Fibroblast of lung (primary cell): Measurements from ENCODE around the gene MBLAC1.

Experiments used
- EZH2 ChIP-seq: IDR thresholded peaks from 2 replicates; pipeline ENCODE4 v1.5.1; 2012; ENCODE audit warnings: low read length, control low read depth, mild to moderate bottlenecking; ENCODE audit errors: missing control alignments
- TF ChIP-seq, protein P1 (sequence below), 2 donors: IDR thresholded peaks in 1 of 2; conservative IDR thresholded peaks in 1 of 2; 1 replicate in 1 of 2; 2 replicates in 1 of 2; pipeline ENCODE4 v1.5.1; 2011 to 2012; ENCODE audit warnings: low read length in 2 of 2, control low read depth in 1 of 2, inconsistent platforms in 1 of 2, low read depth in 1 of 2, mild to moderate bottlenecking in 1 of 2

DNA sequence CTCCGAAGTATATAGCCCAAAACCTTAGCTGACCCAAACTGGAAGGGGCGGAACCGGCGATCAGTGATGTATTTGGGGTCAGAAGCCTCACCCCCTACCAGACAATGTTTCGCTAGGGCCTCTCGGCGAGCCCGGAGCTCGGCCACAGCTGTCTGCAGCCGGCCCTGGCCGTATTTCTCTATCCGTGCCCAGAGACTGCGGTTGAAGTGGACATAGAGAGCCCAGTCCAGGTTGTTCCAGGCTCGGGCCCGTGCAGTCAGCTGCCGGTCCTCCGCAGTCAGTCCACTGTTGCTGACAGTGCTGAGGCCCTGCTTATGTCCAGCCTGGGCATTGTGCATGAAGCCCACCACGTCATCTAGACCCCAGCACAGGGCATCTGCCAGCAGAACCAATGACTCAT lies 33.3 kb downstream of the MBLAC1 start:
- TF ChIP-seq, protein P1, sequence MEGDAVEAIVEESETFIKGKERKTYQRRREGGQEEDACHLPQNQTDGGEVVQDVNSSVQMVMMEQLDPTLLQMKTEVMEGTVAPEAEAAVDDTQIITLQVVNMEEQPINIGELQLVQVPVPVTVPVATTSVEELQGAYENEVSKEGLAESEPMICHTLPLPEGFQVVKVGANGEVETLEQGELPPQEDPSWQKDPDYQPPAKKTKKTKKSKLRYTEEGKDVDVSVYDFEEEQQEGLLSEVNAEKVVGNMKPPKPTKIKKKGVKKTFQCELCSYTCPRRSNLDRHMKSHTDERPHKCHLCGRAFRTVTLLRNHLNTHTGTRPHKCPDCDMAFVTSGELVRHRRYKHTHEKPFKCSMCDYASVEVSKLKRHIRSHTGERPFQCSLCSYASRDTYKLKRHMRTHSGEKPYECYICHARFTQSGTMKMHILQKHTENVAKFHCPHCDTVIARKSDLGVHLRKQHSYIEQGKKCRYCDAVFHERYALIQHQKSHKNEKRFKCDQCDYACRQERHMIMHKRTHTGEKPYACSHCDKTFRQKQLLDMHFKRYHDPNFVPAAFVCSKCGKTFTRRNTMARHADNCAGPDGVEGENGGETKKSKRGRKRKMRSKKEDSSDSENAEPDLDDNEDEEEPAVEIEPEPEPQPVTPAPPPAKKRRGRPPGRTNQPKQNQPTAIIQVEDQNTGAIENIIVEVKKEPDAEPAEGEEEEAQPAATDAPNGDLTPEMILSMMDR (conservative IDR thresholded peaks at IDR 0.05 in 1 of 2, IDR thresholded peaks at IDR 0.05 in 1 of 2; ENCODE audit: low read depth in 1 of 2, low read length in 2 of 2), result no peak
- TF ChIP-seq EZH2, result no peak
